IPS DF 6.9 (cell line): Measurements from ENCODE around the gene CDIP1.

Experiments
- DNase-seq: peaks from one replicate; pipeline ENCODE4 v3.0.0-alpha.2; 2013; ENCODE audit warnings: low read depth, low spot score
- H3K27ac ChIP-seq: one replicate; pipeline ENCODE4 v1.5.1; 2013; ENCODE audit warnings: low read length, control low read depth
- H3K27me3 ChIP-seq: 2 replicates; pipeline ENCODE4 v1.6.1; 2013; ENCODE audit warnings: mild to moderate bottlenecking, low read length; ENCODE audit not compliant: control insufficient read depth, insufficient read depth
- H3K36me3 ChIP-seq: 2 replicates; pipeline ENCODE4 v1.6.1; 2013; ENCODE audit warnings: low read length; ENCODE audit not compliant: control insufficient read depth, insufficient read depth
- H3K4me1 ChIP-seq: 2 replicates; pipeline ENCODE4 v1.6.1; 2013; ENCODE audit warnings: low read length; ENCODE audit not compliant: control insufficient read depth, insufficient read depth
- H3K4me3 ChIP-seq: 2 replicates; pipeline ENCODE4 v1.5.1; 2013; ENCODE audit warnings: mild to moderate bottlenecking, low read length
- H3K9me3 ChIP-seq: 2 replicates; pipeline ENCODE4 v1.6.1; 2013; ENCODE audit warnings: low read length, inconsistent platforms; ENCODE audit not compliant: control insufficient read depth, insufficient read depth
- WGBS: extraction: QIAGEN DNeasy Blood & Tissue Kit; methylation state at CpG from one replicate; pipeline ENCODE4 v1.1.7; 2013; ENCODE audit warnings: mixed read lengths, missing lambda C conversion rate; ENCODE audit not compliant: insufficient read length, insufficient coverage; 5-methylcytosine and 5-hydroxymethylcytosine counted together

Gene CDIP1

GRCh38 chr16:4539716-4540284, 1.2 kb upstream of the CDIP1 start:
- no CpG with 5 or more reads among the region's 2 CpGs for WGBS
- no peak overlapping the region for H3K4me3 ChIP-seq
- H3K27ac ChIP-seq = no peak overlapping the region
- H3K27me3 ChIP-seq = peaks cover 3% of the 10 kb centered on the region; the same call in 1 of the 2 replicates
- H3K9me3 ChIP-seq = peaks cover 2% of the 10 kb centered on the region
- no peaks in the 10 kb centered on the region for H3K4me1 ChIP-seq
- no peaks in the 10 kb centered on the region; the same call in 1 of the 2 replicates for H3K36me3 ChIP-seq
- no peak for DNase-seq

DNA sequence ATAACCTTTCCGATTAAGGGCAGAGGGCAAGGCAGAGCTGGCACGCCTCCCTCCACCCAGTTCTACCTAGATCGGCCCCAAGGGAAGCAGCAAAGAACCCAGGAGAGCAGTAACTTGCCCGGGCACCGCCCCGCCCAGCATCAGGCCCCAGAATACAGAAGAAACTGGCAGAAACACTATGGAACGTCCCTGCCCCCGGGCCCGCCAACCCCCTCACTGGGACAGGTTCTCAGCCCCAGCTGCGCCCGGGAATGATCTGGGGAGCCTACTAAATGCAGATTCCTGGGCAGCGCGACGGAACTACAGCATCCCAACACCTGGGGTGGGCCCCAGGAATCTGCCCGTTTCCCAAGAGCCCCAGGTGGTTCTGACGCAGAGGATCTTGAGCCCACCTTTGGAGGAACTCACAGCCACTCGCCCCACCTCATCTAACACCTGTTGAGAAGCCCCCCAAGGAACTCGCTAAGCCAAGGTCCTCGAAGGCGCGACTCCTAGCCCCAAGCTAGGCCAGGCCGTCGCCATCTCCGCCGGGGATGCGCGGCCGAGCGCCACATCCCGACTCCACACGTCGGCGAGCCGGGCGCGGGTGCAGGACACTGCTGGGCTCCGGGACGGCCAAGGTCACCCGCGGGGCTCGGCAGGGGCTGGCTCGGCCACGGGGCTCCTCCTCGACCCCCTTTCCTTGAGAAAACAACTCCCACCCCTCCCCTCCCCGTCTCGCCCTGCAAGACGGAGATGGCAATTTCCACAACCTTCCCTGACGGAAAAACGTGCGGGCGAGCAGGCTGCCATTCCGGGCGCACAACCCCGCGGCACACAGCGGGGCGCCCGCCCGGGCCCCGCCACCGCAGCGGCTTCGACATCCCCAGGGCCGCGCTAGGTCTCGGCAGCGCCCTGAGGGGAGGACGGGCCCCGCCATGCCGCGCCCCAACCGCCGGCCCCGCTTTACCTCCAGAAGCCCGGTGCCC, 913 bp downstream of the CDIP1 start:
- WGBS = no CpG with 5 or more reads among the region's 75 CpGs
- peaks cover 2% of the 10 kb centered on the region for H3K9me3 ChIP-seq
- H3K4me1 ChIP-seq = no peaks in the 10 kb centered on the region
- DNase-seq = no peak
- H3K27ac ChIP-seq = no peak overlapping the region
- peak overlapping the region; percentile 64 for H3K4me3 ChIP-seq
- H3K27me3 ChIP-seq = peaks cover 3% of the 10 kb centered on the region; the same call in 1 of the 2 replicates
- H3K36me3 ChIP-seq = no peaks in the 10 kb centered on the region; the same call in 1 of the 2 replicates

DNA sequence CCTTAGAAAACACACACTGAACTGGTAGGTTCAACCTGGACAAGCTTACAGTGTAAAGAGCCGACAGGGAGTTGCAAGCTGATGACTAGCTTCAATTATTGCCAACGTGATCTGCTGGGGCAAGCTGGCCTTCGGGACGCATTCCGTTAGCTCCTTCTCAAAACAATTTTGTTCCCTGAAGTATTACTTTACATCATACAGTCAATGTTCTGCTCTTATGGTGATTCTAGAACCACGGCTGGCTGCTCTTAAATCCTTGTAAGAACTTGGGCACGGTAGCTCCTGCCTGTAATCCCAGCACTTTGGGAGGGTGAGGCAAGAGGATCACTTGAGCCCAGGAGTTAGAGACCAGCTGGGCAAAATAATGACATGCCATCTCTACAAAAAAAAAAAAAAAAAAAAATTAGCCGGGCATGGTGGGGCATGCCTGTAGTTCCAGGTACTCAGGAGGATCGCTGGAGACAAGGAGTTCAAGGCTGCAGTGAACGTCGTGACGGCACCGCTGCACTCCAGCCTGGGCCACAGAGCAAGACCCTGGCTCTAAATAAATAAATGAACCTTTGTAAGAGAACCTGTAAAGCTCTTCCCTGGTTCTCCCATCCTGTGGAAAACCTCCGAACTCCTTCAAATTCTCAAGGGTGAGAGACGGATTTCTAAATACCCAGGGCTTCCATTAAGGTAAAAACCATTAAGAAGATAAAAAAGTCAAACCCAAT, 2.0 kb downstream of the CDIP1 start:
- no peak for DNase-seq
- H3K27ac ChIP-seq = no peak overlapping the region
- H3K36me3 ChIP-seq = no peaks in the 10 kb centered on the region; the same call in 1 of the 2 replicates
- H3K4me1 ChIP-seq = no peaks in the 10 kb centered on the region
- peaks cover 3% of the 10 kb centered on the region; the same call in 1 of the 2 replicates for H3K27me3 ChIP-seq
- peaks cover 2% of the 10 kb centered on the region for H3K9me3 ChIP-seq
- H3K4me3 ChIP-seq = no peak overlapping the region
- no CpG with 5 or more reads among the region's 15 CpGs for WGBS

DNA sequence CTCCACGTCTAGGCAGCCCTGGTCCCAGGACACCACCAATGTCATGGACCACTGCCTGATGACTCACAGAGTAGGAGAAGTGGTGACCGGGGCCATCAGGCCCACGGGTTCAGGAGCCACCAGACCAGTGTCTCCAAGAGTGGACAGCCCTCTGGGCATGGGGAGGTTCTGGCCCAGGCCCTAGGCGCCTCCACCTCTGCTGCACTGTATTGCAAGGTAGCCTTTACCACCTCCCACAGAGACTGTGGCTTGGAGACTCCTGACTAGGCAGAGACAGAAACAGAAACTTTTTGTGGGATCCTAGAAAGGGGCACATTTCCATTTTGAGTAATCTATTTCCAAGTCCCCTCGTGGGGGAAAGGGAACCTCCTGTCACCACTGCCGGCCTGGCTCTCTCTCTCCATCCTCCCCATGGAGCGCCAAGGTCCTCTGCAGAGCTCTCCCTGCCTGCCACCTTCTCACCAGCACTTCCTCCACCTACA, 2.9 kb downstream of the CDIP1 start:
- no CpG with 5 or more reads among the region's 7 CpGs for WGBS
- no peak overlapping the region for H3K27ac ChIP-seq

DNA sequence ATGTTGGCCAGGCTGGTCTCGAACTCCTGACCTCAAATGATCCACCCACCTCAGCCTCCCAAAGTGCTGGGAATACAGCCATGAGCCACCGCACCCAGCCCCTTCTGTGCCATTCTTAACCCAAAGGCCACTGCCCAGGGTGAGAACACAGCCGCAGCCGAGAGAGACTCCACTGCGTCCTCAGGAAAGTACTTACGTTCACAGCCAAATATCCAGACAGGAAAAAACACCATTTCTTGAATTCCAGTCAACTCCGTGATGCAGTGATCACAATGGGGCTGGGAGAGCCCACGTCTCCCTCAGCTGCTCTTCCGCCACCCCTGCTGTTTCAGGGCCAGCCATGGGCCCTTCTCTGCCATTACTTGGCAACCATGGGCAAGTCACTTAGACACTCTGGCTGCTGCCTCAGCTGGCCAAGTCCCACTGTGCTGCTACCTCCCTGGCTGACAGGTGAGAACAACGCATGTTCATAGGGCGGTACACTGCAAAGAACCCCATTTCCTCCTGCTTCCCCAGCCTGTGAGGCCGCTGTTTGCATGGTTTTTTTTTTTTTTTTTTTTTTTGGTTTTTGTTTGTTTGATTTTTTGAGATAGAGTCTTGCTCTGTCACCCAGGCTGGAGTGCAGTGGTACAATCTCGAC, 4.3 kb downstream of the CDIP1 start:
- WGBS = no CpG with 5 or more reads among the region's 13 CpGs

More for the DNA sequence above, 2.9 kb downstream of the CDIP1 start:
- peaks cover 2% of the 10 kb centered on the region for H3K9me3 ChIP-seq
- peaks cover 3% of the 10 kb centered on the region; the same call in 1 of the 2 replicates for H3K27me3 ChIP-seq
- no peaks in the 10 kb centered on the region for H3K4me1 ChIP-seq
- DNase-seq = no peak
- H3K4me3 ChIP-seq = no peak overlapping the region
- H3K36me3 ChIP-seq = no peaks in the 10 kb centered on the region; the same call in 1 of the 2 replicates

DNA sequence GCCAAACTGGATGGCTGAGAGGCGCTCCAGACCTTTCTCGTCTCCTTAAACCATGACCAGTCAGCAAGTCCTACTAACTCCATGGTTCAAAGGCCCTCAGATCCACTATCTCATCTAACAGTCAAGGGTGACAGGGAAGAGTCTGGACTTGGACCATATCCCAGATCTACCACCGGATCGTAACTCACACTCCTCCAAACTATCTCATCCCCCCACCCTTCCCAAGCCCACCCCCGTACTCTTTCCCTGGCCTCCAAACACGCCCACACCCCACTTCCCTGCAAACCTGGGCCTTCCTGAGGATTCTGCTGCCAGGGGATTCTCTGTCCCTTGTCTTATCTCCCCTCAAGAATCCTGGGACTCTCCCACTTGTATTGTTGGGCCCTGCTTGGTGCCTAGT, 5.1 kb downstream of the CDIP1 start:
- 100% methylated on average over 3 of the region's 6 CpGs for WGBS

More for the DNA sequence above, 4.3 kb downstream of the CDIP1 start:
- peaks cover 2% of the 10 kb centered on the region; the same call in 1 of the 2 replicates for H3K4me1 ChIP-seq
- H3K9me3 ChIP-seq = no peaks in the 10 kb centered on the region
- H3K36me3 ChIP-seq = no peaks in the 10 kb centered on the region; the same call in 1 of the 2 replicates
- no peak overlapping the region for H3K4me3 ChIP-seq
- H3K27ac ChIP-seq = no peak overlapping the region
- no peaks in the 10 kb centered on the region for H3K27me3 ChIP-seq
- no peak for DNase-seq

DNA sequence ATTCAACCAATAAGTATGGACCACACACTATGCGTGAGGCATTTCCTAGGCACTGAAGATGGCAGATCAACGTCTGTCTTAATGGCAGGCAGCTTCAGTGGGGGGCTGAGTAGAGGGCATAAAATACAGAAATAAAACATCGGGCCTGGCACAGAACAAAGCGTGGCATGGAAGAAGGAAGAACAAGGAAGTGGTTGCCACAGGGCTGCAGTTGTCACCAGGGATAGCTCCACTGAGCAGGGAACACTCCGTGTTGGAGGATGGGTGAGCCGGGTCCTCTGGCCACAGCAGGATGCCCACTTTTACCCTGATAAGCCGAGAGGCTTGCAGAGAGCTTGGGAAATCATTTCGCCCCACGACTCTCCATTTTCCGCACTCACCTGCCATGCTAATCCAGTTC, 6.3 kb downstream of the CDIP1 start:
- H3K27ac ChIP-seq = no peak overlapping the region
- no peaks in the 10 kb centered on the region for H3K9me3 ChIP-seq
- no CpG with 5 or more reads among the region's 10 CpGs for WGBS
- DNase-seq = no peak
- H3K4me1 ChIP-seq = peaks cover 2% of the 10 kb centered on the region; the same call in 1 of the 2 replicates
- no peaks in the 10 kb centered on the region for H3K27me3 ChIP-seq
- no peaks in the 10 kb centered on the region; the same call in 1 of the 2 replicates for H3K36me3 ChIP-seq
- no peak overlapping the region for H3K4me3 ChIP-seq

More for the DNA sequence above, 5.1 kb downstream of the CDIP1 start:
- H3K4me3 ChIP-seq = no peak overlapping the region
- no peaks in the 10 kb centered on the region; the same call in 1 of the 2 replicates for H3K36me3 ChIP-seq
- peaks cover 2% of the 10 kb centered on the region; the same call in 1 of the 2 replicates for H3K4me1 ChIP-seq
- H3K9me3 ChIP-seq = no peaks in the 10 kb centered on the region
- H3K27me3 ChIP-seq = no peaks in the 10 kb centered on the region
- no peak overlapping the region for H3K27ac ChIP-seq
- no peak for DNase-seq

DNA sequence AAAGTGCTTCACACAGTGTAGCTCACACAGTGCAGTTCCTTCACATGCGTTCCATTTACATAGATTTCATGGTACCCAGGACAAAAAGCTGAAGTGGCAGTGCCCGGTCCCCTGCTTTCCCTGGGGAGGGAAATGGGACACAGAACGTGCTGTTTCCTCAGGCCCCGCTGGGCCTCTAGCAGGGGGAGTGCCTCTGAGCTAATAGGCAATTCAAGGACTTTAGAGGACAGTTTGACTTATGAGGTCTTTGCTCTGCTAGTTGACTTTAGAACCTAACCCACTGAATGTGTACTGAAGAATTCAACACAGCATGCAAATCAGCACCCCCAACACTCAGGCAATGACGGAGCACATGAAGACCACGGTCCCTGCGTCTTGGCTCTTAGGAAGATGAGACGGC, 6.8 kb downstream of the CDIP1 start:
- DNase-seq = no peak
- Histone ChIP-seq H3K36me3 (no peaks in the 10 kb centered on the region; the same call in 1 of the 2 replicates), H3K27me3 (no peaks in the 10 kb centered on the region), H3K27ac (no peak overlapping the region), H3K4me3 (no peak overlapping the region), H3K9me3 (no peaks in the 10 kb centered on the region), H3K4me1 (peaks cover 2% of the 10 kb centered on the region; the same call in 1 of the 2 replicates)
- no CpG with 5 or more reads among the region's 8 CpGs for WGBS

DNA sequence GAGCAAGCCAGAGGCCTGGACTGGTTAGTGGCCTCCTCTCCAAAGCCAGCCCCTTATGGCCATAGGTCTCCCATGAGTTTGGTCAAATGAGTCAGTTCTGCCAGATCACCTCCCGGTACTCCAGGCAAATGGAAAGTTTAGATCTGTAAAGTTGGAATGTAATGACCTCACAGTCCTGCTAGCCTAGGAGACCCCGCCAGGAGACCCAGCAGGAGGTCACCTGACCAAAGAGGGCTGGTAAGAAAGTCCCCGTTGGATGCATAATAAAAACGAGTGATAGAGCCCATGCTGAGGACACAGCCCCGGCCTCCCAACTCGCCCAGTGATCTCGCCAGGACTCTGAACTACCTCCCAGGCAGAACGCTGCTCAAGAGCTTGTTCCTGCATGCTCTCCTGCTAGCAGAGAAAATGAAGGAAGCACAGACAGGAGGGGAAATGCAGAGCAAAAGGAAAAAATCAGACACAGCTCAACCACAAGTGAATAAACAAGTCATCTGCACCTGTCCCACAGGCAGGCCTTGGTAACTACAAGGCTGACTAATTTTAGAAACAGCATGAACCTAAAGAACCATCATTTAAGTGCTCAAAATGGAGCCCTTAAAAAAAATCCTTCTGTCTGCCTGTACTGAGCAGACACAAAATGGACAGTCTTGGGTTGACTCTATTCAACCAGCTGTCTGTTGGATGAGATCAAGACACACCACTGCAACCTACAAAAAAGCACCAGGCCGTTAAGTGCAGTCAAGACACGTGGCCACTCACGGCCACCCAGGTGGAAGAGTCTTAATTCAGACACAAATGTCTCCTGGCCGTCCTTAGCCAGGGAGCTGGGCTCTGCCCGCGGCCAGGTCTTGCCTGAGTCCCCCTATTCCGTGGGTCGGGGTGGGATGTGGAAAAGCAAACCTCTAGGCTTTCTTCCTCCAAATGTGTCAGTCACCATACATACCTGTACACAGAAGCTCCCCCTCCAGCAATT, 9.2 kb downstream of the CDIP1 start:
- no CpG with 5 or more reads among the region's 16 CpGs for WGBS
- Histone ChIP-seq H3K9me3 (no peaks in the 10 kb centered on the region), H3K27me3 (no peaks in the 10 kb centered on the region), H3K4me3 (no peak overlapping the region), H3K27ac (no peak overlapping the region), H3K4me1 (peaks cover 2% of the 10 kb centered on the region), H3K36me3 (no peaks in the 10 kb centered on the region)
- no peak for DNase-seq
